SKM-1 treated with dmso at 0.1 percent for 144 hours (cell line): Measurements from ENCODE around the gene HDHD5.

Source experiments
- DNase-seq: peaks from one replicate; lab custom pipeline; 2025; ENCODE audit not compliant: unreplicated experiment; lab: John Stamatoyannopoulos, UW

Gene HDHD5

GRCh38 chr22:17106785-17107546 is 52.1 kb downstream of the HDHD5 start:
- DNase-seq, result peak; percentile 98

GRCh38 chr22:17106161-17106784 is 52.8 kb downstream of the HDHD5 start:
- DNase-seq, result peak; percentile 70

GRCh38 chr22:17105143-17106129 is 53.6 kb downstream of the HDHD5 start:
- no peak for DNase-seq

- no peak for DNase-seq
Measured at GRCh38 chr22:17104336-17104935, 54.6 kb downstream of the HDHD5 start.

DNA sequence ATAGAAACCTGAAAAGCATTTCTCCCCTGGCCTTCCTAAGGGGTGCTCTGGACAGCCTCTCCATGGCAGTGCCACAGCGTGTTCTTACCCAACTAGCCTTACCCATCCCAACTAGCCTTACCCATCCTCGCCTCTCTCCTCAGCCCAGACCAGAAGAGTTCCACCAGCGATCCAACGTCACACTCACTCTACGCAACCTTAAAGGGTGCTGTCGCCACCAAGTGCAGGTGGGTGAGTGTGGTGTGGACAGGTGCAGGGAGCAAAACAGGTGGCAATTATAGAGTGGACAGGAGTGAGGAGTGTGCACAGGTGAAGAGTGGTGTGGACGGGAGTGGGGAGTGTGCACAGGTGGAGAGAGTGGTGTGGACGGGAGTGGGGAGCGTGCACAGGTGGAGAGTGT is 55.7 kb downstream of the HDHD5 start:
- DNase-seq, result no peak

GRCh38 chr22:17102297-17102667 is 56.8 kb downstream of the HDHD5 start:
- DNase-seq, result no peak

- DNase-seq, result no peak
Measured at GRCh38 chr22:17101475-17102296, 57.4 kb downstream of the HDHD5 start.

GRCh38 chr22:17100621-17101020 is 58.5 kb downstream of the HDHD5 start:
- DNase-seq, result no peak

DNA sequence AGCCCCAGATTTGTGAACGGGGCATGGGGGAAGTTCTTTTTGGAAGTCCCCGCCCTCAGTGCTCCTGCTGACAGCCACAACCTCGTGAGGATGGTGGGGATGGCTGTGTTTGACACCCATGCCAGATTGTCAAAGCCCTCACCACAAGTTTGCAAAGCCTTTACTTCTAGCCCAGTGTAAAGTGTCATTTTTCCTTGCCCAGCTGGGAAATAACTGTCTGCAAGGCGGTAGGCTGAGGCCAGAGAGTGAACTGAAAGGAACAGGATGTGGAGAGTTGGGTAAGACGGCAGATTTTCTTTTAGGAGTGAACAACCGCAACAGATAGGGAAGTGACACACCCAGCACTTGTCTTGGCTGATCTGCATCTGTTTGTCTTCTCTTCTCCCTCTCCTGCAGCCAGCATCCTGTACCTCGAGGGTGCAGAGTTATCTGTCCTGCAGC is 60.7 kb downstream of the HDHD5 start:
- DNase-seq, result peak; percentile 99

DNA sequence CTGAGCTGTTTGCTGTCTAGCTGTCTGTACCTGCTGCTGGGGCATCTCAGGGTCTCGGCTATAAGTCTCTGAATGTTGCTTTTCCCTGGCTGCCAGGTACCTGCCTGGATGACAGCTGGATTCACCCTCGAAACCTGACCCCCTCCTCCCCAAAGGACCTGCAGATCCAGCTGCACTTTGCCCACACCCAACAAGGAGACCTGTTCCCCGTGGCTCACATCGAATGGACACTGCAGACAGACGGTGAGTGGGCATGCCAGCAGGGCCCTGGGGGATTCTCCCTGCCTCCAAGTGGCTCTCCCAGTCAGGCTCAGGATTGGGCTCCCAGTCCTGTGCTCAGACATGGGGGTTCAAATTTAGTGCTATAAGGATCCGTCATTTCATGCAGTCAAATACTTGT is 61.4 kb downstream of the HDHD5 start:
- no peak for DNase-seq

DNA sequence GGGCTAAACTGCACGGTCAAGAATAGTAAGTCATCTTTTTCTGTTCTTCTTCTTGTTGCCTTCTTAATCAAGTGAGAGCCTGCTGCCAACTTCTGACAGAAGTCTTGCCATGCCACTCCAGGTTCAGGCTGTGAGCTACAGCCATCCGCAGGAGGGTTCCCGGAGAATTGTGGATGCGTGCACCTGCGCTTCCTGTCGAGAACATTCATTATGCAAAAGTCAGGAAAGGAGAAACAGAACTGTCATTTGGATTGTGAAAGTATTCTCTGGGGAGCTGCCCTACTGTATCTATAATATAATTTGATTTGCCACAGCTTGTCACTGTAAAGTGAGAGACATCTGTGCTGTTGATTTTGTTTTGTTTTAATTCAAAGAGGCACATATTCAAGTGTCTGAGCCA is 62.0 kb downstream of the HDHD5 start:
- DNase-seq, result no peak

- no peak for DNase-seq
Measured at GRCh38 chr22:17096071-17096470, 63.0 kb downstream of the HDHD5 start.

DNA sequence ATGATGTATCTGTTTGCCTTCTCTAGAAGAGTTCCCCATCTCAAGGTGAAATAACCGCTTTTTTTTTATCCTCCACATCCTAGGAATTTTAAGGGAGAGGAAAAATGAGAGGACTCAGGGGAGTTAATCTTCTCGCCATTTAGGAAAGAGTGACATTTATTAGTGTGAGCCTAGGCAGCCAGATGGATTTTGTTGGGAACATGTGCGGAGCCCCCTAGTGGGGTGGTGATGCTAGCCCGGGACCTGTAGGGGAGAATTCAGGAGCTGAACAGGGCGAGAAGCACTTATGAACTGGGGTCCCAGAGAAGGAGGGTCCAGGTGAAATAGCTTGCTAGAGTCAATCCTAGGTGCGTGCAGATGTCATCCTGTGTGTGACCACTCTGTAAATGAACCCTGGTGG is 63.5 kb downstream of the HDHD5 start:
- no peak for DNase-seq

GRCh38 chr22:17093081-17093480 is 66.0 kb downstream of the HDHD5 start:
- no peak for DNase-seq

DNA sequence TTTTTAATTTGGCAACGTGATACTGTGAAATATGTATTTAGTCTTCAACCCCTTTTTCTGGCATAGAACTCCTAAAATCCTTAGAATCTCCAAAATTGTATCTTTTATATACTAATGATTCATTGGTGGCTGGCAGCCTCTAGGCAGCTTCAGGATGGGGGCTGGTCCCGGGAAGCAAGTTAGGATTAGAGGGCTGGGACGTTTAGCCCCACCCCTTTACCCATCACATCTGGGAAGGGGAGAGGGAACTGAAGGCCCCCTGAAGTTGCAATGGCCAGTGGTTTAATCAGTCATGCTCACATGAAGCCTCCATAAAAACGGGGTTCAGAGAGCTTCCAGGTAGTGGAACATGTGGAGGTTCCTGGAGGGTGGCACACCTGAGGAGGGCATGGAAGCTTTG is 67.2 kb downstream of the HDHD5 start:
- DNase-seq, result no peak

DNA sequence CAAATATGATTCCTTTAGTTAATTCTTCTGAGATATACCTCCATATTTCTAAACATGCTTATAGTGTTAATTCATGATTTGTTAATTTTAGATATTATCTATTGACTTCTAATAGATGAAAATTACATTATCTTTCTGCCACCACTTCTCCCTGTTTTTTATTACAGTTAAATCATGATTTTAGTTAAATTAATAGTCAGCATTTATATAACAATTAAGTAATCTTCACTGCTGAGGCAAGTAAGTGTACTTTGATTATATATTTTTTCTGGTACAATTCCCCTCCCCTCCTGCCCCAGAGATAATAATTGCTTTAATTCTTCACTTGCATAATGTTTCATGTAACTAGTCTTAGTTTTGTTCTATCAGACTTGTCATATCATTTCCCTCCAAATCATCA is 68.5 kb downstream of the HDHD5 start:
- no peak for DNase-seq
